Measurements from ENCODE around the gene USP17L17.
"Not testable (repeated sequence)": the region's sequence is repeated elsewhere in the genome, so short reads cannot be mapped to it uniquely, and the experiment has no call there.

The USP17L17 gene

GRCh38 chr4:9243579-9243978 is at the start of gene USP17L17:
TSS of gene USP17L17 (plus strand) at chr4:9243879. CDS start at chr4:9243879, 0 bp downstream.
- DNase-seq; intact Hi-C loops (cut with DNase I): not testable (repeated sequence)

DNA sequence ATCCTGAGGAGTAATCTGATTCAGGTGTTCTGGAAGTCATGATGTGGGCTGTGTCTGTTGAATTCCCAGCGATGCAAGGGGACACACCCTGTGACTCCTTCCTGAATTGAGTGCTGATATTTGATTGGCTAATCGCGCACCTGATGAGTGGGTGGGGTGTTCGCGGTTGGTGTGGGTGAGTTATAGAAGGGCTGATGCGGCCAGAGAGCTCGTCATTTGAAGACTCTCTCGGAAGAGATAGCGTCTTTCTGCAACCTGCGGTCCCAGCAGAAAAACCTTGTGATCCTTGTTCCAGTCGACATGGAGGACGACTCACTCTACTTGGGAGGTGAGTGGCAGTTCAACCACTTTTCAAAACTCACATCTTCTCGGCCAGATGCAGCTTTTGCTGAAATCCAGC is 33.3 kb upstream of the USP17L17 start, which contains the start of gene USP17L10:
Gene USP17L10 (plus strand): TSS at position 301 of the 400 bp plus-strand sequence. CDS start 0 bp downstream, at position 301.
- DNase-seq; intact Hi-C loops (cut with DNase I): not testable (repeated sequence)

DNA sequence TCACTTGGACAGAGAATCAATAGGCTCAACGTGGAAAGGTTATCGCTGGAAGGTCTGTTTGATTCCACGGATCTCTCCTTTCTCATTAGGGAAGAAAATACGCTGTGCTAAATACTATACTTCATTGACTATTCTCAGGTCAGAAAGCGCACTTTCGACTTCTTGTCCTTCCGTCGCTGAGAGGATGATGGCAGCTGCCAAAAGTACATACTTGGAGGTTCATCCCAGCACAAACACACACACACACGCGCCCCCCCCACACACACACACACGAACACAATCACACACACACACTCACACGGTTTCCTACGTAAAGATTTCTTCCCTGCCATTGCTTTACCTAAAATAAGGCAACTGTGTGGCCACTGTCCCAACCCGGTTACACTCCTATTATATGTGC is 29.0 kb upstream of the USP17L17 start:
- peak in 16 of 42 donors; percentile 0 to 38 (median 4) for DNase-seq
- intact Hi-C loops (cut with DNase I): not testable (repeated sequence)

GRCh38 chr4:9215105-9215504 is 28.6 kb upstream of the USP17L17 start, which contains the start of gene USP17L11:
TSS of gene USP17L11 (plus strand) at chr4:9215405. CDS start at chr4:9215405, 0 bp downstream.
- intact Hi-C loops (cut with DNase I); DNase-seq: not testable (repeated sequence)

- intact Hi-C loops (cut with DNase I); DNase-seq: not testable (repeated sequence)
Observed at GRCh38 chr4:9219852-9220251, 23.8 kb upstream of the USP17L17 start, which contains the start of gene USP17L12. TSS of gene USP17L12 (plus strand) at chr4:9220152. CDS start at chr4:9220152, 0 bp downstream.

- DNase-seq; intact Hi-C loops (cut with DNase I): not testable (repeated sequence)
Observed at GRCh38 chr4:9224596-9224995, 19.1 kb upstream of the USP17L17 start, which contains the start of gene USP17L13. TSS of gene USP17L13 (plus strand) at chr4:9224896. CDS start at chr4:9224896, 0 bp downstream.

GRCh38 chr4:9230249-9230648 is 13.4 kb upstream of the USP17L17 start:
- intact Hi-C loops (cut with DNase I): not testable (repeated sequence)
- peak in 14 of 42 donors; percentile 1 to 31 (median 12) for DNase-seq

DNA sequence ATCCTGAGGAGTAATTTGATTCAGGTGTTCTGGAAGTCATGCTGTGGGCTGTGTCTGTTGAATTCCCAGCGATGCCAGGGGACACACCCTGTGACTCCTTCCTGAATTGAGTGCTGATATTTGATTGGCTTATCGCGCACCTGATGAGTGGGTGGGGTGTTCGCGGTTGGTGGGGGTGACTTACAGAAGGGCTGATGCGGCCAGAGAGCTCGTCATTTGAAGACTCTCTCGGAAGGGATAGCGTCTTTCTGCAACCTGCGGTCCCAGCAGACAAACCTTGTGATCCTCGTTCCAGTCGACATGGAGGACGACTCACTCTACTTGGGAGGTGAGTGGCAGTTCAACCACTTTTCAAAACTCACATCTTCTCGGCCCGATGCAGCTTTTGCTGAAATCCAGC is 9.6 kb upstream of the USP17L17 start, which contains the start of gene USP17L15:
Gene USP17L15 (plus strand): TSS at position 301 of the 400 bp plus-strand sequence. CDS start 0 bp downstream, at position 301.
- intact Hi-C loops (cut with DNase I); DNase-seq: not testable (repeated sequence)

- intact Hi-C loops (cut with DNase I): not testable (repeated sequence)
- DNase-seq: peak in 20 of 42 donors; percentile 1 to 54 (median 8)
Observed at GRCh38 chr4:9238461-9238860, 5.2 kb upstream of the USP17L17 start.

GRCh38 chr4:9247953-9248680 is 4.4 kb downstream of the USP17L17 start, which contains the start of gene USP17L18:
TSS of gene USP17L18 (plus strand) at chr4:9248630. CDS start at chr4:9248630, 0 bp downstream.
- intact Hi-C loops (cut with DNase I): not testable (repeated sequence)
- peak in 26 of 42 donors; percentile 1 to 54 (median 12) for DNase-seq

DNA sequence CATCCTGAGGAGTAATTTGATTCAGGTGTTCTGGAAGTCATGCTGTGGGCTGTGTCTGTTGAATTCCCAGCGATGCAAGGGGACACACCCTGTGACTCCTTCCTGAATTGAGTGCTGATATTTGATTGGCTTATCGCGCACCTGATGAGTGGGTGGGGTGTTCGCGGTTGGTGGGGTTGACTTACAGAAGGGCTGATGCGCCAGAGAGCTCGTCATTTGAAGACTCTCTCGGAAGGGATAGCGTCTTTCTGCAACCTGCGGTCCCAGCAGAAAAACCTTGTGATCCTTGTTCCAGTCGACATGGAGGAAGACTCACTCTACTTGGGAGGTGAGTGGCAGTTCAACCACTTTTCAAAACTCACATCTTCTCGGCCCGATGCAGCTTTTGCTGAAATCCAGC is 9.4 kb downstream of the USP17L17 start, which contains the start of gene USP17L19:
Gene USP17L19 (plus strand): TSS at position 301 of the 400 bp plus-strand sequence. CDS start 0 bp downstream, at position 301.
- DNase-seq; intact Hi-C loops (cut with DNase I): not testable (repeated sequence)

- intact Hi-C loops (cut with DNase I); DNase-seq: not testable (repeated sequence)
Observed at GRCh38 chr4:9257824-9258223, 14.1 kb downstream of the USP17L17 start, which contains the start of gene USP17L20. TSS of gene USP17L20 (plus strand) at chr4:9258124. CDS start at chr4:9258124, 0 bp downstream.

DNA sequence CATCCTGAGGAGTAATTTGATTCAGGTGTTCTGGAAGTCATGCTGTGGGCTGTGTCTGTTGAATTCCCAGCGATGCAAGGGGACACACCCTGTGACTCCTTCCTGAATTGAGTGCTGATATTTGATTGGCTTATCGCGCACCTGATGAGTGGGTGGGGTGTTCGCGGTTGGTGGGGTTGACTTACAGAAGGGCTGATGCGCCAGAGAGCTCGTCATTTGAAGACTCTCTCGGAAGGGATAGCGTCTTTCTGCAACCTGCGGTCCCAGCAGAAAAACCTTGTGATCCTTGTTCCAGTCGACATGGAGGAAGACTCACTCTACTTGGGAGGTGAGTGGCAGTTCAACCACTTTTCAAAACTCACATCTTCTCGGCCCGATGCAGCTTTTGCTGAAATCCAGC is 18.9 kb downstream of the USP17L17 start, which contains the start of gene USP17L21:
Gene USP17L21 (plus strand): TSS at position 301 of the 400 bp plus-strand sequence. CDS start 0 bp downstream, at position 301.
- intact Hi-C loops (cut with DNase I); DNase-seq: not testable (repeated sequence)

DNA sequence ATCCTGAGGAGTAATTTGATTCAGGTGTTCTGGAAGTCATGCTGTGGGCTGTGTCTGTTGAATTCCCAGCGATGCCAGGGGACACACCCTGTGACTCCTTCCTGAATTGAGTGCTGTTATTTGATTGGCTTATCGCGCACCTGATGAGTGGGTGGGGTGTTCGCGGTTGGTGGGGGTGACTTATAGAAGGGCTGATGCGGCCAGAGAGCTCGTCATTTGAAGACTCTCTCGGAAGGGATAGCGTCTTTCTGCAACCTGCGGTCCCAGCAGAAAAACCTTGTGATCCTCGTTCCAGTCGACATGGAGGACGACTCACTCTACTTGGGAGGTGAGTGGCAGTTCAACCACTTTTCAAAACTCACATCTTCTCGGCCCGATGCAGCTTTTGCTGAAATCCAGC is 23.6 kb downstream of the USP17L17 start, which contains the start of gene USP17L22:
Gene USP17L22 (plus strand): TSS at position 301 of the 400 bp plus-strand sequence. CDS start 0 bp downstream, at position 301.
- intact Hi-C loops (cut with DNase I); DNase-seq: not testable (repeated sequence)

- intact Hi-C loops (cut with DNase I): not testable (repeated sequence)
- DNase-seq: peak in 31 of 42 donors; percentile 0 to 70 (median 31)
Observed at GRCh38 chr4:9271719-9272118, 28.0 kb downstream of the USP17L17 start.

Data from head of caudate nucleus (tissue), 42 donors.